Renal cortical epithelial cell (primary cell): Measurements from ENCODE around the gene DISP3. TPM values are rescaled to one million over a fixed set of nuclear protein-coding genes. Genes with fewer than 3 reads are reported as not detected.
"Not testable (repeated sequence)": the region's sequence is repeated elsewhere in the genome, so short reads cannot be mapped to it uniquely, and the experiment has no call there.

Source experiments
- DNase-seq: peaks from one replicate; pipeline ENCODE4 v3.0.0-alpha.2; 2011; ENCODE audit warnings: low read depth
- total RNA-seq: library from RNA; depleted of rRNA; stranded (reverse); fragments of >200 nt; gene quantifications from 2 replicates; pipeline ENCODE4 v1.2.3, GENCODE V29; 2014

The DISP3 gene
- total RNA-seq, 1 donor from 2014 or later: under 0.01 TPM

DNA sequence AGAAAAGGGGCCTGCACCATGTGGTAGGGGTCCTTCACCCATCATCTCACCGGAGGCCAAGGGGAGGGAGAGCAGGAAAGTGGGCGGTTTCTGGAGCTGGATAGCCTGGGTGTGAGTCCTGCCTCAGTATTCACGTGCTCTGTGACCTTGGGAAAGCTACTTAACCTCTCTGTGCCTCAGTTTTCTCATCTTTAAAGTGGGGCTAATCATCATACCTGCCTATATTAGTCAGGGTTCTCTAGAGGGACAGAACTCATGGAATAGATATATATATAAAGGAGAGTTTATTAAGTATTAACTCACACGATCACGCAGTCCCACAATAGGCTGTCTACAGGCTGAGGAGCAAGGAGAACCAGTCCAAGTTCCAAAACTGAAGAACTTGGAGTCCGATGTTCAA, 96.6 kb downstream of the DISP3 start:
- no peak for DNase-seq

GRCh38 chr1:11576109-11576875, 97.3 kb downstream of the DISP3 start:
- no peak for DNase-seq

DNA sequence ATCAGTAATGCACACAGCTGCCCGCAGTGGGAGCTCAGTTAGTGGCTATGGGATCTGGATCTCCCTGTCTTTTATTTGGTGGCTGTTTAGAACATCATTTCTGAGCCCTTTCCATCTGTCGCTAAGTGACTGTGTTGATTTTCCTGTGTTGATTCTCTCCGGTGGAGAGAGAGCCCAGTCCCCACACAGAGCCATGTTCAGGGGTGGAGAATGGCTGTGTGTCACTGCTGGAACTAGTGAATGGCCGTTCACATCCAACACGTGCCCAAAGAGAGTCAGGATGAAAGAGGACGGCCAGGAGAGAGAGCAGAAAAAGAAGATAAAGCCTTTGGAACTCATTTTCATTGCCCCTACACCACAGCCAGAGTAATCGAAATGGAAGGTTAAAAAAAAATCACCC, 99.0 kb downstream of the DISP3 start:
- no peak for DNase-seq

- no peak for DNase-seq
Observed at GRCh38 chr1:11579506-11579905, 100.6 kb downstream of the DISP3 start.

DNA sequence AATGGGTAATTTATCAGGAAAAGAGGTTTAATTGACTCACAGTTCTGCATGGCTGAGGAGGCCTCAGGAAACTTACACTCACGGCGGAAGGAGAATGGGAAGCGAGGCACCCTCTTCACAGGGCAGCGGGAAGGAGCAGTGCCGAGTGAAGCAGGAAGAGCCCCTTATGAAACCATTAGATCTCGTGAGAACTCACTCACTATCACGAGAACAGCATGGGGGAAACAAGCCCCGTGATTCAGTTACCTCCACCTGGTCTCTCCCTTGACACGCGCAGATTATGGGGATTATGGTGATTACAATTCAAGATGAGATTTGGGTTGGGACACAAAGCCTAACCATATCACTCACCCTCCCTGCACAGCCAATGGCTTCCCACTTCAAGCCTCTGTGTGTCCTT, 101.1 kb downstream of the DISP3 start:
- not testable (repeated sequence) for DNase-seq

GRCh38 chr1:11581445-11581991, 102.6 kb downstream of the DISP3 start:
- no peak for DNase-seq

GRCh38 chr1:11585389-11585788, 106.4 kb downstream of the DISP3 start:
- DNase-seq: no peak

Other genes starting within 250 kb of the DISP3 start
- 42.4 and 105 TPM in 2 replicates for gene MTOR, start 216.6 kb upstream of the DISP3 start, total RNA-seq
- 8.6 and 10.9 TPM in 2 replicates for gene UBIAD1, start 206.0 kb upstream of the DISP3 start, total RNA-seq
- gene FBXO2, start 175.3 kb downstream of the DISP3 start, total RNA-seq: 11.1 and 17.2 TPM in 2 replicates
- 8.2 and 21.7 TPM in 2 replicates for gene FBXO44, start 175.7 kb downstream of the DISP3 start, total RNA-seq
- gene FBXO6, start 185.0 kb downstream of the DISP3 start, total RNA-seq: 4.7 and 6.7 TPM in 2 replicates
- 28.5 and 30.9 TPM in 2 replicates for gene MAD2L2, start 202.0 kb downstream of the DISP3 start, total RNA-seq
- under 0.01 and 0.05 TPM in 2 replicates for gene DRAXIN, start 212.6 kb downstream of the DISP3 start, total RNA-seq